IPS-11a (cell line): ENCODE data around the gene NEGR1.

Experiments used
- H3K4me3 ChIP-seq: one replicate; pipeline ENCODE4 v1.5.1; 2013; ENCODE audit warnings: low read depth, low read length, control low read depth

NEGR1 gene

GRCh38 chr1:71869326-71869725, 413.0 kb downstream of the NEGR1 start:
- no peak overlapping the region for H3K4me3 ChIP-seq

GRCh38 chr1:71862756-71863155, 419.6 kb downstream of the NEGR1 start:
- no peak overlapping the region for H3K4me3 ChIP-seq

- H3K4me3 ChIP-seq, result no peak overlapping the region
These were observed 421.3 kb downstream of the NEGR1 start for GRCh38 chr1:71861022-71861421.

GRCh38 chr1:71859806-71860205, 422.5 kb downstream of the NEGR1 start:
- H3K4me3 ChIP-seq, result no peak overlapping the region

GRCh38 chr1:71857862-71858261, 424.5 kb downstream of the NEGR1 start:
- no peak overlapping the region for H3K4me3 ChIP-seq

- no peak overlapping the region for H3K4me3 ChIP-seq
These were observed 429.0 kb downstream of the NEGR1 start for GRCh38 chr1:71853360-71853759.

GRCh38 chr1:71850936-71851335, 431.4 kb downstream of the NEGR1 start:
- H3K4me3 ChIP-seq, result no peak overlapping the region

- no peak overlapping the region for H3K4me3 ChIP-seq
These were observed 431.8 kb downstream of the NEGR1 start for GRCh38 chr1:71850515-71850914.

- no peak overlapping the region for H3K4me3 ChIP-seq
These were observed 439.3 kb downstream of the NEGR1 start for GRCh38 chr1:71843012-71843411.

GRCh38 chr1:71839876-71840275, 442.5 kb downstream of the NEGR1 start:
- no peak overlapping the region for H3K4me3 ChIP-seq

GRCh38 chr1:71836904-71837303, 445.4 kb downstream of the NEGR1 start:
- no peak overlapping the region for H3K4me3 ChIP-seq

GRCh38 chr1:71835442-71835813, 446.9 kb downstream of the NEGR1 start:
- no peak overlapping the region for H3K4me3 ChIP-seq

- H3K4me3 ChIP-seq, result no peak overlapping the region
These were observed 447.5 kb downstream of the NEGR1 start for GRCh38 chr1:71834601-71835441.

GRCh38 chr1:71831646-71832045, 450.7 kb downstream of the NEGR1 start:
- no peak overlapping the region for H3K4me3 ChIP-seq

- H3K4me3 ChIP-seq, result no peak overlapping the region
These were observed 453.0 kb downstream of the NEGR1 start for GRCh38 chr1:71829346-71829745.

- H3K4me3 ChIP-seq, result no peak overlapping the region
These were observed 453.8 kb downstream of the NEGR1 start for GRCh38 chr1:71828431-71829012.

GRCh38 chr1:71823708-71824305, 458.5 kb downstream of the NEGR1 start:
- no peak overlapping the region for H3K4me3 ChIP-seq

- H3K4me3 ChIP-seq, result no peak overlapping the region
These were observed 465.3 kb downstream of the NEGR1 start for GRCh38 chr1:71817028-71817427.

- H3K4me3 ChIP-seq, result no peak overlapping the region
These were observed 473.3 kb downstream of the NEGR1 start for GRCh38 chr1:71809085-71809484.

- no peak overlapping the region for H3K4me3 ChIP-seq
These were observed 478.2 kb downstream of the NEGR1 start for GRCh38 chr1:71804140-71804539.

- H3K4me3 ChIP-seq, result no peak overlapping the region
These were observed 486.3 kb downstream of the NEGR1 start for GRCh38 chr1:71796006-71796405.

- H3K4me3 ChIP-seq, result no peak overlapping the region
These were observed 490.1 kb downstream of the NEGR1 start for GRCh38 chr1:71792264-71792663.
